ENCODE results near the gene TRIML1. TPM values are rescaled to one million over a fixed set of nuclear protein-coding genes. Genes with fewer than 3 reads are reported as not detected.
"Not testable (repeated sequence)": the region's sequence is repeated elsewhere in the genome, so short reads cannot be mapped to it uniquely, and the experiment has no call there.

Gene TRIML1
- total RNA-seq, 1 donor, result not detected

GRCh38 chr4:188147176-188147575 lies 7.9 kb downstream of the TRIML1 start:
- DNase-seq (ENCODE audit: low read depth in 2 of 3, low spot score in 2 of 3), result no peak

GRCh38 chr4:188147776-188148175 lies 8.5 kb downstream of the TRIML1 start:
- no peak for DNase-seq (ENCODE audit: low read depth in 2 of 3, low spot score in 2 of 3)

GRCh38 chr4:188154668-188155405 lies 15.6 kb downstream of the TRIML1 start:
- no peak for DNase-seq (ENCODE audit: low read depth in 2 of 3, low spot score in 2 of 3)

GRCh38 chr4:188158336-188158735 lies 19.1 kb downstream of the TRIML1 start:
- DNase-seq (ENCODE audit: low read depth in 2 of 3, low spot score in 2 of 3), result no peak

- DNase-seq (ENCODE audit: low read depth in 2 of 3, low spot score in 2 of 3), result not testable (repeated sequence)
These were observed 20.4 kb downstream of the TRIML1 start for GRCh38 chr4:188159513-188160226.

GRCh38 chr4:188160406-188160805 lies 21.2 kb downstream of the TRIML1 start:
- no peak for DNase-seq (ENCODE audit: low read depth in 2 of 3, low spot score in 2 of 3)

GRCh38 chr4:188161167-188161566 lies 21.9 kb downstream of the TRIML1 start:
- no peak for DNase-seq (ENCODE audit: low read depth in 2 of 3, low spot score in 2 of 3)

- DNase-seq (ENCODE audit: low read depth in 2 of 3, low spot score in 2 of 3), result no peak
These were observed 23.5 kb downstream of the TRIML1 start for GRCh38 chr4:188162698-188163097.

GRCh38 chr4:188168726-188169373 lies 29.6 kb downstream of the TRIML1 start:
- no peak for DNase-seq (ENCODE audit: low read depth in 2 of 3, low spot score in 2 of 3)

GRCh38 chr4:188171551-188171950 lies 32.3 kb downstream of the TRIML1 start:
- no peak for DNase-seq (ENCODE audit: low read depth in 2 of 3, low spot score in 2 of 3)

- DNase-seq (ENCODE audit: low read depth in 2 of 3, low spot score in 2 of 3), result no peak
These were observed 36.0 kb downstream of the TRIML1 start for GRCh38 chr4:188175288-188175687.

GRCh38 chr4:188177997-188178675 lies 38.9 kb downstream of the TRIML1 start:
- DNase-seq (ENCODE audit: low read depth in 2 of 3, low spot score in 2 of 3), result no peak

- DNase-seq (ENCODE audit: low read depth in 2 of 3, low spot score in 2 of 3), result no peak
These were observed 39.6 kb downstream of the TRIML1 start for GRCh38 chr4:188178806-188179205.

- DNase-seq (ENCODE audit: low read depth in 2 of 3, low spot score in 2 of 3), result no peak
These were observed 47.9 kb downstream of the TRIML1 start for GRCh38 chr4:188187106-188187505.

GRCh38 chr4:188190461-188190860 lies 51.2 kb downstream of the TRIML1 start:
- DNase-seq (ENCODE audit: low read depth in 2 of 3, low spot score in 2 of 3), result no peak

- DNase-seq (ENCODE audit: low read depth in 2 of 3, low spot score in 2 of 3), result no peak
These were observed 55.2 kb downstream of the TRIML1 start for GRCh38 chr4:188194421-188194820.

- DNase-seq (ENCODE audit: low read depth in 2 of 3, low spot score in 2 of 3), result no peak
These were observed 56.2 kb downstream of the TRIML1 start for GRCh38 chr4:188195389-188195985.

GRCh38 chr4:188196134-188196735 lies 57.0 kb downstream of the TRIML1 start:
- DNase-seq (ENCODE audit: low read depth in 2 of 3, low spot score in 2 of 3), result no peak

Measured in hematopoietic multipotent progenitor cell (in vitro differentiated cells).